Endothelial cell of umbilical vein (primary cell): ENCODE measurements around the gene BRMS1. TPM values are rescaled to one million over a fixed set of nuclear protein-coding genes. Genes with fewer than 3 reads are reported as not detected.

Experiments used
- BruUV-seq: library from RNA; stranded (reverse); fragments of 400-500 nt; replicated peaks from 2 replicates; lab custom pipeline; 2021; lab: Mats Ljungman, UMichigan
- CTCF ChIA-PET: fragments of 300-600, 350-600 bp; sonication (Branson Sonifier 250); formaldehyde crosslinking; loops from one replicate; lab custom pipeline; 2021; ENCODE audit warnings: antibody characterized with exemption, inconsistent platforms; lab: Charles Lee
- POLR2A ChIA-PET: fragments of 300-600, 350-600 bp; sonication (Branson Sonifier 250); formaldehyde crosslinking; loops from one replicate; lab custom pipeline; 2021; ENCODE audit warnings: antibody characterized with exemption, inconsistent platforms; lab: Charles Lee
- DNase-seq: peaks from one replicate; pipeline ENCODE4 v3.0.0-alpha.2; 2011; ENCODE audit warnings: low read depth, low spot score
- FAIRE-seq: peaks from 2 replicates; lab custom pipeline; 2011; peaks lifted over from hg19 to GRCh38; lab: Jason Lieb, UNC
- H2AFZ ChIP-seq: 2 replicates; pipeline ENCODE4 v1.6.0; 2012; ENCODE audit warnings: low read depth, low read length, control low read depth, inconsistent platforms
- H3K27ac ChIP-seq: 2 replicates; pipeline ENCODE4 v1.5.1; 2011; ENCODE audit warnings: low read depth, mild to moderate bottlenecking, control low read depth, low read length, moderate library complexity; ENCODE audit not compliant: insufficient read depth
- H3K27me3 ChIP-seq, 2 experiments: 2 replicates each; pipeline versions ENCODE4 v1.6.0 to v1.6.1; 2011; ENCODE audit warnings: low read length in 2 of 2, mixed read lengths in 1 of 2; ENCODE audit not compliant: control insufficient read depth in 2 of 2, insufficient read depth in 2 of 2
- H3K36me3 ChIP-seq, 2 experiments: 2 replicates in 1 of 2; 3 replicates in 1 of 2; pipeline ENCODE4 v1.5.1; 2011; ENCODE audit warnings: low read length in 2 of 2, mild to moderate bottlenecking in 1 of 2, moderate library complexity in 1 of 2; ENCODE audit not compliant: control insufficient read depth in 2 of 2, insufficient read depth in 2 of 2; ENCODE audit errors: extremely low read depth in 1 of 2
- H3K4me1 ChIP-seq: 3 replicates; pipeline ENCODE4 v1.5.1; 2011; ENCODE audit warnings: mild to moderate bottlenecking, low read length; ENCODE audit not compliant: control insufficient read depth, insufficient read depth; ENCODE audit errors: extremely low read depth
- H3K4me2 ChIP-seq: 2 replicates; pipeline ENCODE4 v1.6.1; 2011; ENCODE audit warnings: low read length, control low read depth, mixed read lengths; ENCODE audit not compliant: insufficient read depth
- H3K4me3 ChIP-seq, 3 experiments: fragments of 200-600 bp in 1 of 3; sonication (generic), shearing (Covaris generic) in 1 of 3; replicated peaks in 1 of 3; 2 replicates each; pipeline ENCODE4 v1.5.1; 2011 to 2016; ENCODE audit warnings: control low read depth in 3 of 3, low read length in 3 of 3, mild to moderate bottlenecking in 2 of 3, inconsistent platforms in 1 of 3, low read depth in 1 of 3, moderate library complexity in 1 of 3; ENCODE audit not compliant: insufficient read depth in 1 of 3
- H3K79me2 ChIP-seq: 2 replicates; pipeline ENCODE4 v1.6.0; 2012; ENCODE audit warnings: low read length, inconsistent platforms; ENCODE audit not compliant: control insufficient read depth, insufficient read depth
- H3K9ac ChIP-seq: replicated peaks from 2 replicates; pipeline ENCODE3; 2011; ENCODE audit warnings: low read length, control low read depth; ENCODE audit not compliant: insufficient read depth; ENCODE audit errors: extremely low read depth
- H3K9me1 ChIP-seq: replicated peaks from 3 replicates; pipeline ENCODE4 v1.6.0; 2011; ENCODE audit warnings: mild to moderate bottlenecking, low read length; ENCODE audit not compliant: control insufficient read depth, insufficient read depth; ENCODE audit errors: extremely low read depth
- H3K9me3 ChIP-seq: replicated peaks from 2 replicates; pipeline ENCODE4 v1.5.1; 2012; ENCODE audit warnings: low read length, inconsistent platforms; ENCODE audit not compliant: control insufficient read depth, insufficient read depth
- H4K20me1 ChIP-seq: replicated peaks from 2 replicates; pipeline ENCODE3; 2011; ENCODE audit warnings: mild to moderate bottlenecking, low read length; ENCODE audit not compliant: control insufficient read depth, insufficient read depth; ENCODE audit errors: extremely low read depth
- CTCF ChIP-seq, 2 donors: IDR thresholded peaks; 1 replicate in 1 of 2; 2 replicates in 1 of 2; pipeline ENCODE4 v1.5.1; 2011; ENCODE audit warnings: low read length in 2 of 2, mild to moderate bottlenecking in 2 of 2, moderate library complexity in 2 of 2, control low read depth in 1 of 2, inconsistent platforms in 1 of 2, low read depth in 1 of 2; ENCODE audit not compliant: insufficient read depth in 1 of 2; ENCODE audit errors: extremely low read depth in 1 of 2
- EZH2 ChIP-seq: IDR thresholded peaks from 2 replicates; pipeline ENCODE4 v1.6.1; 2012; ENCODE audit warnings: borderline replicate concordance, low read depth, mild to moderate bottlenecking, moderate library complexity, low read length, inconsistent platforms; ENCODE audit not compliant: severe bottlenecking
- FOS ChIP-seq: IDR thresholded peaks from 2 replicates; pipeline ENCODE4 v1.6.1; 2011; ENCODE audit warnings: mild to moderate bottlenecking, low read length, moderate library complexity, borderline replicate concordance; ENCODE audit not compliant: insufficient read depth
- GATA2 ChIP-seq: IDR thresholded peaks from 2 replicates; pipeline ENCODE4 v1.7.0; 2011; ENCODE audit warnings: low read depth, mild to moderate bottlenecking, moderate library complexity, mixed read lengths, low read length; ENCODE audit not compliant: insufficient read length, insufficient read depth
- JUN ChIP-seq: IDR thresholded peaks from 2 replicates; pipeline ENCODE4 v1.6.1; 2011; ENCODE audit warnings: borderline replicate concordance, low read depth; ENCODE audit not compliant: insufficient read length, insufficient read depth
- MAX ChIP-seq: IDR thresholded peaks from 2 replicates; pipeline ENCODE4 v1.6.1; 2011; ENCODE audit not compliant: insufficient read depth, insufficient read length
- MYC ChIP-seq: IDR thresholded peaks from one replicate; pipeline ENCODE4 v1.6.1; 2011; ENCODE audit warnings: mild to moderate bottlenecking, low read depth, low read length
- POLR2A ChIP-seq: IDR thresholded peaks from 2 replicates; pipeline ENCODE4 v1.6.1; 2012; ENCODE audit warnings: low read depth, mild to moderate bottlenecking, control low read depth, low read length
- POLR2AphosphoS5 ChIP-seq: IDR thresholded peaks from 2 replicates; pipeline ENCODE4 v1.6.1; 2012; ENCODE audit warnings: low read depth, mild to moderate bottlenecking, control low read depth, low read length, moderate library complexity; ENCODE audit not compliant: insufficient read depth
- dilution Hi-C: fragments of 300-500 bp; cut with MboI; formaldehyde crosslinking; loops from one replicate; pipeline ENCODE4 v1.15.0; 2019; ENCODE audit warnings: low sequenced_read_pairs; ENCODE audit not compliant: extremely low pct_ligation_motif_present
- intact Hi-C: fragments of 100-400 bp; cut with micrococcal nuclease; formaldehyde crosslinking; loops from one replicate; pipeline ENCODE4 v1.10.0; 2022
- polyA plus RNA-seq, 4 experiments: library from polyadenylated mRNA; depleted of rRNA in 3 of 4; stranded (reverse) in 3 of 4; unstranded in 1 of 4; fragments of >200 nt; gene quantifications; 2 replicates each; pipeline versions ENCODE4 v1.2.1 to v1.2.3, GENCODE V29; 2011 to 2012; ENCODE audit warnings: missing spikeins in 1 of 4
- total RNA-seq: library from RNA; stranded (reverse); gene quantifications from 2 replicates; pipeline ENCODE4 v1.2.3, GENCODE V29; 2021

BRMS1 gene
- total and polyA plus RNA-seq, 2 donors (not counting 3 experiments of a cell fraction or from before 2014, with no cell fraction given) = 51.4 to 53.1 TPM

- ChIA-PET POLR2A (no interaction called here), CTCF (interaction anchor here (0.5 to 2.2 kb wide), 4 partner anchors 12 to 88 kb away, joined by 3 to 13 read pairs (median 4); no protein-coding TSS in a partner anchor)
- no TSS peak for BruUV-seq
- Histone ChIP-seq H2AFZ (no peak overlapping the region), H3K9ac (no peak overlapping the region), H3K4me2 (no peak overlapping the region), H3K36me3 (no peaks in the 10 kb centered on the region), H4K20me1 (no peaks in the 10 kb centered on the region), H3K79me2 (no peaks in the 10 kb centered on the region), H3K9me3 (no peaks in the 10 kb centered on the region), H3K9me1 (no peaks in the 10 kb centered on the region), H3K27ac (no peak overlapping the region), H3K4me3 (no peak overlapping the region), H3K27me3 (peaks cover 5 to 11% of the 10 kb centered on the region in 2 experiments), H3K4me1 (no peaks in the 10 kb centered on the region)
- FAIRE-seq (no peak), DNase-seq (no peak)
- TF ChIP-seq POLR2AphosphoS5 (no peak), EZH2 (no peak), JUN (no peak), MAX (no peak), MYC (no peak)
- intact Hi-C loops (no loop called here), dilution Hi-C loops (no loop called here)
These were observed 47.3 kb downstream of the BRMS1 start for GRCh38 chr11:66297610-66298009.

- POLR2A ChIA-PET = no interaction called here
- BruUV-seq = no TSS peak
- CTCF ChIA-PET = interaction anchor here (1.0 to 1.3 kb wide), 2 partner anchors 17 to 18 kb away, joined by 3 read pairs; no protein-coding TSS in a partner anchor
- peaks cover 3% of the 10 kb centered on the region for H3K4me1 ChIP-seq
- peaks cover 20 to 22% of the 10 kb centered on the region in 2 experiments for H3K27me3 ChIP-seq
- DNase-seq (no peak), FAIRE-seq (no peak)
- intact Hi-C loops = no loop called here
- H3K4me2 ChIP-seq = no peak overlapping the region
- no peaks in the 10 kb centered on the region for H4K20me1 ChIP-seq
- no peak overlapping the region for H3K4me3 ChIP-seq
- no peaks in the 10 kb centered on the region for H3K9me1 ChIP-seq
- H3K36me3 ChIP-seq = no peaks in the 10 kb centered on the region
- dilution Hi-C loops = no loop called here
- H3K9me3 ChIP-seq = no peaks in the 10 kb centered on the region
- H3K27ac ChIP-seq = no peak overlapping the region
- TF ChIP-seq POLR2A = no peak
- no peak for TF ChIP-seq EZH2
- no peak for TF ChIP-seq FOS
- TF ChIP-seq MAX = no peak
- TF ChIP-seq CTCF (IDR thresholded peaks at IDR 0.05; ENCODE audit: extremely low read depth in 1 of 2, insufficient read depth in 1 of 2, low read depth in 1 of 2, low read length in 2 of 2) = no peak
- no peak for TF ChIP-seq POLR2AphosphoS5
- TF ChIP-seq JUN = no peak
- TF ChIP-seq MYC = no peak
- TF ChIP-seq GATA2 = no peak
- H3K79me2 ChIP-seq = no peaks in the 10 kb centered on the region
- H3K9ac ChIP-seq = no peak overlapping the region
- H2AFZ ChIP-seq = no peak overlapping the region
These were observed 50.0 kb downstream of the BRMS1 start for GRCh38 chr11:66294626-66295620.
